Lower leg skin (tissue), 4 donors: ENCODE results near the gene ASCC1. TPM values are rescaled to one million over a fixed set of nuclear protein-coding genes. Genes with fewer than 3 reads are reported as not detected.

Source experiments
- DNase-seq, 2 donors: peaks; one replicate each; pipeline ENCODE4 v3.0.0-alpha.2; 2019; ENCODE audit warnings: low spot score in 2 of 2
- H3K4me3 ChIP-seq: fragments of 200-600 bp; sonication (generic); 2 replicates; pipeline ENCODE4 v1.5.1; 2017; ENCODE audit warnings: mild to moderate bottlenecking, low read depth; ENCODE audit not compliant: poor library complexity, severe bottlenecking
- CTCF ChIP-seq, 3 donors: fragments of 450-650 bp; IDR thresholded peaks; one replicate each; pipeline ENCODE4 v1.5.1; 2016; ENCODE audit warnings: antibody characterized with exemption in 3 of 3, mild to moderate bottlenecking in 3 of 3, moderate library complexity in 2 of 3
- POLR2A ChIP-seq, 2 donors: fragments of 450-650 bp; IDR thresholded peaks; one replicate each; pipeline ENCODE4 v1.6.1; 2016 to 2017; ENCODE audit warnings: antibody characterized with exemption in 2 of 2, mild to moderate bottlenecking in 1 of 2, moderate library complexity in 1 of 2
- WGBS, 2 donors: methylation state at CpG; one replicate each; pipeline ENCODE4 v1.1.5; 2018; 5-methylcytosine and 5-hydroxymethylcytosine counted together
- intact Hi-C: fragments of 100-400 bp; cut with DNase I; formaldehyde crosslinking; loops from one replicate; pipeline ENCODE4 v1.15.0; 2023; ENCODE audit warnings: low total_unique reads
- total RNA-seq, 4 donors: library from RNA; depleted of rRNA; stranded (reverse); fragments of >200 nt; gene quantifications; one replicate each; pipeline ENCODE4 v1.1.0, GENCODE V29; 2016

The ASCC1 gene
- total RNA-seq, 4 donors from 2014 or later, result 17.7 to 33.3 (median 23.1) TPM

GRCh38 chr10:72083790-72084459 lies 132.2 kb downstream of the ASCC1 start:
- 78 to 88% methylated on average over 9 to 12 of the region's 16 CpGs for WGBS, 2 donors
- DNase-seq, result peak in 1 of 2 donors; percentile 67

GRCh38 chr10:72082856-72083789 lies 133.0 kb downstream of the ASCC1 start:
- intact Hi-C loops, result no loop called here
- no peak overlapping the region for H3K4me3 ChIP-seq
- DNase-seq, result peak in 1 of 2 donors; percentile 74
- WGBS, 2 donors, result 90 to 96% methylated on average over 6 of the region's 6 CpGs
- TF ChIP-seq CTCF (IDR thresholded peaks at IDR 0.05), result no peak
- no peak for TF ChIP-seq POLR2A (IDR thresholded peaks at IDR 0.05)

More at GRCh38 chr10:72083790-72084459, 132.2 kb downstream of the ASCC1 start:
- H3K4me3 ChIP-seq, result no peak overlapping the region
- TF ChIP-seq POLR2A (IDR thresholded peaks at IDR 0.05) (no peak), CTCF (IDR thresholded peaks at IDR 0.05) (no peak)
- intact Hi-C loops, result no loop called here

GRCh38 chr10:72081772-72082590 lies 134.1 kb downstream of the ASCC1 start:
- WGBS, 2 donors, result 64 to 68% methylated on average over 14 of the region's 14 CpGs
- no peak overlapping the region for H3K4me3 ChIP-seq
- intact Hi-C loops, result no loop called here
- TF ChIP-seq POLR2A (IDR thresholded peaks at IDR 0.05) (no peak), CTCF (IDR thresholded peaks at IDR 0.05) (no peak)
- peak in 1 of 2 donors; percentile 81 for DNase-seq

GRCh38 chr10:72081210-72081609 lies 134.9 kb downstream of the ASCC1 start:
- TF ChIP-seq POLR2A (IDR thresholded peaks at IDR 0.05) (no peak), CTCF (IDR thresholded peaks at IDR 0.05) (no peak)
- peak in 1 of 2 donors; percentile 61 for DNase-seq
- 87 to 88% methylated on average over 9 of the region's 9 CpGs for WGBS, 2 donors
- no peak overlapping the region for H3K4me3 ChIP-seq
- intact Hi-C loops, result no loop called here
